LNCaP clone FGC (cell line): ENCODE data around the gene SLCO2B1.

ENCODE experiments used
- DNase-seq: peaks from one replicate; pipeline ENCODE4 v3.0.0-alpha.2; 2011; ENCODE audit warnings: low read depth
- H3K4me3 ChIP-seq: 2 replicates; pipeline ENCODE4 v1.5.1; 2011; ENCODE audit warnings: mild to moderate bottlenecking, low read depth, low read length, control low read depth
- CTCF ChIP-seq: IDR thresholded peaks from 2 replicates; pipeline ENCODE4 v1.5.1; 2012; ENCODE audit warnings: mild to moderate bottlenecking; ENCODE audit not compliant: control insufficient read depth, insufficient read depth; ENCODE audit errors: extremely low read depth

The SLCO2B1 gene

GRCh38 chr11:75190652-75191329 is 39.9 kb downstream of the SLCO2B1 start:
- no peak for TF ChIP-seq CTCF
- no peak for DNase-seq
- H3K4me3 ChIP-seq = no peak overlapping the region

GRCh38 chr11:75191330-75191717 is 40.4 kb downstream of the SLCO2B1 start:
- no peak for DNase-seq
- H3K4me3 ChIP-seq = no peak overlapping the region
- no peak for TF ChIP-seq CTCF

GRCh38 chr11:75193271-75193670 is 42.4 kb downstream of the SLCO2B1 start:
- no peak for TF ChIP-seq CTCF
- H3K4me3 ChIP-seq = no peak overlapping the region
- DNase-seq = no peak

DNA sequence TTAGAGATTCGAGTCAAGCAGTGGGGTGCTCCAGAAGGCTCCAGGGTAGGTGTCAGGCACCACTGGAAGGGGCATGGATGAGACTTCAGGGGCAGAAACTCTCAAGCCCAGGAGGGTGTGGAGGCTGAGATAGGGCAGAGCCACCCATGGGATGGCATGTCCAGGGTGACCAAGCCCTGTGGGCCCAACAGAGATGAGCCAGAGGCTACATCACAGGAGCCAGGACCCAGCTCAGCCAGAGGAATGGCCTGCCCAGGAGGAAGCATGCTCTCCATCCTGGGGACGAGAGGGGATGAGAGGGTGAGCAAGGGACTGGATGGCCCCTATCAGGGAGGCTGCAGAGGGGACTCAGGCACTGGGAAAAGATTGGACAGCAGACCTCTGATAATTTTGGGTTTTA is 42.8 kb downstream of the SLCO2B1 start:
- no peak for DNase-seq
- TF ChIP-seq CTCF = no peak
- no peak overlapping the region for H3K4me3 ChIP-seq

DNA sequence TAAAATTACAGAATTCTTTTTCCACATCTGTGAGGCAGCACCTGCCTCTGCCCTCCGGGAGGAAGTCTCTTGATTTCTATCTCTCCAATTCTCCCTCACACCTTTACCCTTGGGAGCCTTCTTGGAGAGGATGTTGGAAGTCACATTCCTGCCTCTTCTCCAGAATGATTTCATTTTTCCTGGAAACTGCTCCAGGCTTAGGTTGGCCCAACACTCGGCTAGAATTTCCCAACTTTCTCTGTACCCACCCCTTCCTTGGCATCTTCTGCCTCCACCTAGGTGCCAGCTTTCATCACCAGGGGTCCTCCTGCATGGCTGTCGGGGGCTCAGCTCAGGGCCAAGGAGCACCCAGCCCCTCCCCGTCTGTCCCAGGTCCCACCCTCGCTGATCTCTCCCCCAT is 43.2 kb downstream of the SLCO2B1 start:
- TF ChIP-seq CTCF = no peak
- DNase-seq = no peak
- no peak overlapping the region for H3K4me3 ChIP-seq

- no peak for TF ChIP-seq CTCF
- H3K4me3 ChIP-seq = no peak overlapping the region
- no peak for DNase-seq
Measured at GRCh38 chr11:75195167-75195962, 44.5 kb downstream of the SLCO2B1 start.
